GM12892 (cell line): Measurements from ENCODE around the gene CA12.

ENCODE experiments used
- DNase-seq: peaks from one replicate; pipeline ENCODE4 v3.0.0; 2011; ENCODE audit not compliant: insufficient read length
- FAIRE-seq: peaks from 2 replicates; lab custom pipeline; 2011; peaks lifted over from hg19 to GRCh38; lab: Jason Lieb, UNC
- POLR2A ChIP-seq: IDR thresholded peaks from 2 replicates; pipeline ENCODE4 v1.6.1; 2011; ENCODE audit warnings: low read depth, low read length, control low read depth
- POLR2AphosphoS5 ChIP-seq: IDR thresholded peaks from 2 replicates; pipeline ENCODE4 v1.6.1; 2011; ENCODE audit warnings: low read depth, low read length, control low read depth
- TAF1 ChIP-seq: IDR thresholded peaks from 2 replicates; pipeline ENCODE4 v1.6.1; 2011; ENCODE audit warnings: low read depth, mild to moderate bottlenecking, control low read depth, low read length, borderline replicate concordance

Gene CA12

DNA sequence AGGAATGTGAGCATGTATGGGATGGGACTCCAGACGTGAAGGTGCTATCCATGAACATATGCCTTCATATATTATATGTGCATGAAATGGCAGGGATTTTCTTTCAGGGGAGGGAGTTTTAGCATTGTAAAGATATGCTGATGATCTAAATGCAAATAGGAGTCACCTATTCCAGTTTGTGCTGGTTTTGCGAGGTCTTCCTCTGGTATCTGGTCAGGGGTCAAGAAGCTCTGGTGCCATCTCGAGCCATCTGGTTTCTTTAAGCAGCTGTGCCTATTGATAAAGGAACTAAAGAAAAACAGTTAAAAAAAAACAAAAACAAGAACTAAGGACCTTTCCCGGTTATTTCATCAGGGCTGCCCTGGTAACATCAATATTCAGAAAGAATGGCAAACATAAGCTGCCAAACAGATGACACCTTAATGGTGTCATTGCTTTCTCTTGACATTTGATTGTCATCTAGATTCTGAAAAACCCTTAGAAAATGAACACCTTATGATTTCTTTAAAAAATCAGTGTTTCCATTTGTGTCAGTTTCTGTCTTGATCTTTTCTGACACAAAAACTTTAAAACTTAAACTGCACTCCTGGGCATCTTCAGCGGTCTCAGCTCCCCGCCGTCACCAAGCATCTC, 81.6 kb downstream of the CA12 start:
- DNase-seq, result no peak
- FAIRE-seq, result no peak
- TF ChIP-seq TAF1 (no peak), POLR2A (no peak), POLR2AphosphoS5 (no peak)

DNA sequence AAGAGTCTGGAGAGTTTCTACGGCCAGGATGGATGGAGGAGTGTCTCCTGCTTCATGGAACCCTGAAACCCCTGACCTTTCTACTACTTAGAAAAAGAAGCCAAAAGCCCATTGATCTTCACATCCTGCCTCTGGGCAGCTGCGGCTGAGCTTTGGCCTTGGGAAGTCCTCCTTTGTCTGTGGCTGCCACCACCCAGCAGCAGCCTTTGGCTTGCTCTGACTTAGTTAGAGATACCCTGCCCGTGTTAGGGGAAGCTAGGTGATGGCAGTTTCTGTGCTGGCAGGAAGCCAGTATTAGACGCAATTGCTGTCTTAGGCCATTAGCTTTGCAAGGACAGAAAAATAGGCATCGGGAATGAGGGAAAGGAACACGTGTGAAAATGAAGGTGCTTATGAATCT, 85.5 kb downstream of the CA12 start:
- no peak for TF ChIP-seq POLR2A
- no peak for TF ChIP-seq POLR2AphosphoS5
- TF ChIP-seq TAF1, result no peak
- FAIRE-seq, result no peak
- no peak for DNase-seq

DNA sequence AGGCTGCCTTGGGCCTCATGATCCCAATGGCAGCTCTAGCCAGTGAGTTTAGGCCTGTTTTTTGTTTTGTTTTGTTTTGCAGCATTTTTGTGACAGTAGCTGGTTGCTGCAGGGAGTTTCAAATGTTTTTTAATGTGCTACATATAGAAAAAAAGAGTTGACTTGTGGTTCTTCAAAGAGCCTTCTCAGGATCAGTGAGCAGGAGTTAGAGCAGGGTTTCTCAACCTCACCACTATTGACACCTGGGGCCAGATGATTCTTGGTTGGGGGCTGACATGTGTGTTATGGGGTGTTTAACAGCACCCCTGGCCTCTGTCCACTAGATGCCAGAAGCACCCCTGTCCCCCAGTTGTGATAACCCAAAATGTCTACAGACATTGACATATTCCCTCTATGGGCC, 86.3 kb downstream of the CA12 start:
- TF ChIP-seq POLR2A (no peak), POLR2AphosphoS5 (no peak), TAF1 (no peak)
- FAIRE-seq (no peak), DNase-seq (no peak)

- no peak for DNase-seq
- TF ChIP-seq POLR2A, result no peak
- no peak for TF ChIP-seq TAF1
- TF ChIP-seq POLR2AphosphoS5, result no peak
- FAIRE-seq, result no peak
Observed at GRCh38 chr15:63294359-63294758, 87.3 kb downstream of the CA12 start.

DNA sequence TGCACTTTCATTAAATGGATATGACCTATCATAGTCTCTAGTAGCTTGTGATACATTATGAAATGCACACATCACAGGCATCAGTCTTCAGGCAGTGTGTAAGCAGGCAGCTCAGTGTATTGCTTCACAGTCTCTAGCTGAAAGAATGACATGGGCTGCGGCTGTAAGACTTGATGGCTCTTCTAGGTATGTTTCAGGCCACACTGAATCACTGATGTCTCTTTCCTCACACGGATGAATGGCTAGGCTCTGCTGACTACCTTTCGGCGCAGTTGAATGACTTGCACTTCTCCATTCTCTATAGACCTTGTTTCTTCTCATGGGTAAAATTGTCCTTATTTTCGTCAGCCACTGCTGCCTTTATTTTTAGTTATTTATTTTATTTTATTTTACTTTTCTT, 88.9 kb downstream of the CA12 start:
- FAIRE-seq (peak; percentile 75), DNase-seq (no peak)
- no peak for TF ChIP-seq POLR2AphosphoS5
- no peak for TF ChIP-seq POLR2A
- TF ChIP-seq TAF1, result no peak

DNA sequence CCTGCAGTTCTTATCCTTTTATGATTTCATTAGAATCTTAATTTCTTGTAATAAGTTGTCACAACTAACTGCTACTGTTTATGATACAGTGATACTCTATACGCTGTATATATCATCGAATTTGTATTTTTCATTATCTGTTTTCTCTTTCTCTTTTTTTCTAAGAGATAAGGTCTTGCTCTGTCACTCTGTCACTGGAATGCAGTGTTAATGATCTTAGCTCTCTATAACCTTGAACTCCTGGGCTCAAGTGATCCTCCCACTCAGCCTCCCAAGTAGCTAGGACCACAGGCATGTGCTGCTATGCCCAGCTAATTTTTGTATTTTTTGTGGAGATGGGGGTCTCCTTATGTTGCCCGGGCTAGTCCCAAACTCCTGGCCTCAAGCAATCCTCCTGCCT, 89.4 kb downstream of the CA12 start:
- DNase-seq (no peak), FAIRE-seq (no peak)
- TF ChIP-seq POLR2AphosphoS5 (no peak), TAF1 (no peak), POLR2A (no peak)

DNA sequence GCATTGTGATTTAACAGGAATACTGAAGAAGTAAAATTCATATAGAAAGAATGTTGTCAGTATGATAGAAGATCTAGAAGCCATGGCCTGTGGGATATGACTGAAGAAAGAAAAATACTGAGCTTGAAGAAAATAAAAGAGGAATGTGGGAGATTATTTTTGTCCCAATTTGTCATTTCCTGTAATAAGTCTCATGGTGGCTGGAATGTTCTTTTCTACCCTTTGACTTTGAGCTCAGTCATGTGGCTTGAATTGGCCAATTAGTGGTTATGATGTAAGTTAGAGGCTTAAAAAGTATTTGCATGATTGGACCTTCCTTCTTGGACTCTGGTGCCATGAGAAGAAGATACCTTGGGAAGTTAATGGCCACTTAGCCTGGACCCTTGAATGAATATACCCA, 90.1 kb downstream of the CA12 start:
- no peak for DNase-seq
- FAIRE-seq, result no peak

DNA sequence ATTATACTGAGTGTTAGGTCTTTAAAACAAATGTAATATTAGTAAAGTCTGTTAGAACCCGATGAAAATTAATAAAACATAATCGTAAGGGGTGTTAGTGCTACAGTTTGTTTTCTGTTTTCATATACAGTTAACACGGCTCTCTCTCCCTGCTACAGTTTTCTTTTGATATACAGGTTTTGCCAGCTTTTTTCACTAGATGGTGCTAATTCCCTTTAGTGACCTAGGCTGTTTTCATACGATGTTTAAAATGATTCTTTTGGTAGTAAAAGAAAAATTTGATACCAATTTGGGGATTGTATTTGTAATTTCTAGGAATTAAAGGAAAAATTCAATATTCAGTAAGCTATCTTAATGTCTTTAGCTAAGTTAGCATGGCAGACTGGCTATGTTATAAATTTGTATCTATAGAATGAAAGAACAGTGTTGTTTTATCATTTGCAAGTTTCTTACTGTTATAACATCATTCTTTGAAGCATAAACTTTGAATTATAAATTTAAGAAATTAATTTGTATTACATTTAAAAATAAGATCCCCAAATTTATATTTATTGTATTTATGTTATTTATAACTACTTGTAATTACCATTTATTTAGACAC, 92.8 kb downstream of the CA12 start:
- TF ChIP-seq POLR2A, result no peak
- no peak for TF ChIP-seq TAF1
- TF ChIP-seq POLR2AphosphoS5, result no peak
- peak; percentile 40 for FAIRE-seq
- no peak for DNase-seq

More for the DNA sequence above, 90.1 kb downstream of the CA12 start:
- TF ChIP-seq POLR2A, result no peak
- TF ChIP-seq POLR2AphosphoS5, result no peak
- no peak for TF ChIP-seq TAF1

GRCh38 chr15:63288342-63288741, 93.3 kb downstream of the CA12 start:
- no peak for TF ChIP-seq POLR2AphosphoS5
- no peak for FAIRE-seq
- no peak for DNase-seq

GRCh38 chr15:63287109-63287508, 94.5 kb downstream of the CA12 start:
- FAIRE-seq (no peak), DNase-seq (no peak)
- TF ChIP-seq TAF1 (no peak), POLR2A (no peak), POLR2AphosphoS5 (no peak)

GRCh38 chr15:63284335-63284734, 97.3 kb downstream of the CA12 start:
- no peak for TF ChIP-seq TAF1
- no peak for TF ChIP-seq POLR2A
- no peak for TF ChIP-seq POLR2AphosphoS5
- DNase-seq, result no peak
- FAIRE-seq, result no peak

GRCh38 chr15:63283126-63283525, 98.5 kb downstream of the CA12 start:
- no peak for FAIRE-seq

More at GRCh38 chr15:63283126-63283525, 98.5 kb downstream of the CA12 start:
- TF ChIP-seq TAF1 (no peak), POLR2A (no peak), POLR2AphosphoS5 (no peak)
- no peak for DNase-seq
